Fibroblast of pulmonary artery (primary cell): Measurements from ENCODE around the gene DYDC2.

Experiments
- DNase-seq: peaks from one replicate; pipeline ENCODE4 v3.0.0-alpha.2; 2010; ENCODE audit warnings: low read depth
- H3K4me3 ChIP-seq: replicated peaks from 2 replicates; pipeline ENCODE4 v1.5.1; 2011; ENCODE audit warnings: low read depth, mild to moderate bottlenecking, control low read depth, low read length, moderate library complexity
- TF ChIP-seq, protein P1 (sequence below): IDR thresholded peaks from 2 replicates; pipeline ENCODE4 v1.5.1; 2011; ENCODE audit warnings: mild to moderate bottlenecking, control low read depth, low read length, inconsistent platforms; ENCODE audit errors: missing control alignments

DYDC2 gene

DNA sequence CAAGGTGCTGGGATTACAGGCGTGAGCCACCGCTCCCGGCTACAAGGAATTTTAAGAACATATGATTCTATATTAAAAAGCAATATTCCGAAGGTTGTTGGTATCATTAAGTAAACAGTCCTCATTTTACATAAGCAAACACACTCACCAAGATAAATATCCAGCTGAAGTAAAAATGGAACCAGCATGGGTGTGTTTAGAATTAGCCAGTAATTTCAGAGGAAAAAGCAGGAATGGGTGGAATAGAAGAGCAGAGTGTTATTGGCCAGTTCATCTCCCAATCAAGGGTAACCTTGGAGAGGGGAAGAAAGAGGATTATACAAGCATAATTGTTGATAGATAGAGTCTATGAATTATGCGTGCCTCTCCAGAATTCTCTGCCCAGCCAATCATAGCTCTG, 35.4 kb upstream of the DYDC2 start:
- H3K4me3 ChIP-seq, result no peak overlapping the region
- DNase-seq, result no peak
- TF ChIP-seq, protein P1, sequence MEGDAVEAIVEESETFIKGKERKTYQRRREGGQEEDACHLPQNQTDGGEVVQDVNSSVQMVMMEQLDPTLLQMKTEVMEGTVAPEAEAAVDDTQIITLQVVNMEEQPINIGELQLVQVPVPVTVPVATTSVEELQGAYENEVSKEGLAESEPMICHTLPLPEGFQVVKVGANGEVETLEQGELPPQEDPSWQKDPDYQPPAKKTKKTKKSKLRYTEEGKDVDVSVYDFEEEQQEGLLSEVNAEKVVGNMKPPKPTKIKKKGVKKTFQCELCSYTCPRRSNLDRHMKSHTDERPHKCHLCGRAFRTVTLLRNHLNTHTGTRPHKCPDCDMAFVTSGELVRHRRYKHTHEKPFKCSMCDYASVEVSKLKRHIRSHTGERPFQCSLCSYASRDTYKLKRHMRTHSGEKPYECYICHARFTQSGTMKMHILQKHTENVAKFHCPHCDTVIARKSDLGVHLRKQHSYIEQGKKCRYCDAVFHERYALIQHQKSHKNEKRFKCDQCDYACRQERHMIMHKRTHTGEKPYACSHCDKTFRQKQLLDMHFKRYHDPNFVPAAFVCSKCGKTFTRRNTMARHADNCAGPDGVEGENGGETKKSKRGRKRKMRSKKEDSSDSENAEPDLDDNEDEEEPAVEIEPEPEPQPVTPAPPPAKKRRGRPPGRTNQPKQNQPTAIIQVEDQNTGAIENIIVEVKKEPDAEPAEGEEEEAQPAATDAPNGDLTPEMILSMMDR, result no peak

DNA sequence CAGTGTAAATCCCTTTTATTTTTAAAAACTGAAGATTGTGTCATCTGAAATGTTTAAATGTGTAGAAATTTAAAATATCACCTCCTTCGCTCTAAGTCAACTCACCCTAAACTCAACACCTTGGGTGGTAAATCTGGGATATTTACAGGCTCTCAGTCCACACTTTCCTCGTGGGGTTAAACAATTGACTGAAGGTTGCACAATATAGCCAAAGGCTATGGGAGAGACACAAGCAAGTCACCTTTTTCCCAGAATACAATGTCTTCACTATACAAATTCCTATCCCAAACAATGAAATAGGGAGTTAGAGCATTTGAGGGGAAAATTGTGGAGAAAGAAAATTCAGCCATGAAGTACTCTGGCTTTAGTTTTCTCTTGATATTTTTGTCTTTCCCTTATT, 34.4 kb upstream of the DYDC2 start:
- DNase-seq, result no peak
- TF ChIP-seq, protein P1, result no peak
- no peak overlapping the region for H3K4me3 ChIP-seq

DNA sequence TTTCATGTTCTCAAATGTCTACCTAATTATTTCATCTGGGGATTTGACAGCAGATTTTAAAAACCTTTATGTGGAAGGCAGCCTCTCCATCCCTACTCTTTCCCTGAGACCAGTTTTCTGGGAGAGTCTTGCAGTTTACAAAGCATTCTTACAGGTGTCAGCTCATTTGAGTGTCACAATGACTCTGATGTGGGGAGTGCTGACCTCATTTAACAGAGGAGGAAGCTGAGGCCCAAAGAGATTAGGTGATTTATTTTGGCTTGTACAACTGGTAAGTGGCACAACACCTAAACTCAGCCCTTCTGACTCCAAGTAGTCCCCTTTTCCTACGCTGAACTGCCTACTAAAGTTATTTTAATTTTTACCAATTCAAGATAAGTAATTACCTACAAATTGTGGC, 33.9 kb upstream of the DYDC2 start:
- no peak overlapping the region for H3K4me3 ChIP-seq
- TF ChIP-seq, protein P1, result no peak

DNA sequence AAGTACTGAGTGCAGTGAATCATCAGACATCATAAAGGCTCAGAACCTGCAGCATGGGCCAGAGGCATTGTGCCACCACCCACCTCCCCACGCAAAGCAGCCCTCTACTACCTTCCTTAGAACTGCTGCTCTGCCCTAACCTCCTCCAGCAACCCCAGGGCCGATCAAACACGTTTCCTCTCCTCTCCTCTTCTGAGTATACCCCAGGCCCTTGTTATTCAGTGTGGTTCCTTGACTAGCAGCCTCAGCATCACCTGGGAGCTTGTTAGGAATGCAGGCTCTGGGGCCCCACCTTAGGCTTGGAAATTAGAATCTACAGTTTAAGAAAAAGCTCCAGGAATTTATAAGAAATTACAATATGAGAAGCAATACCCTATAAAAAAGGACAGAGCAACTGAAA, 33.3 kb upstream of the DYDC2 start:
- H3K4me3 ChIP-seq, result no peak overlapping the region
- TF ChIP-seq, protein P1, result no peak
- DNase-seq, result no peak

More for the DNA sequence above, 33.9 kb upstream of the DYDC2 start:
- no peak for DNase-seq

DNA sequence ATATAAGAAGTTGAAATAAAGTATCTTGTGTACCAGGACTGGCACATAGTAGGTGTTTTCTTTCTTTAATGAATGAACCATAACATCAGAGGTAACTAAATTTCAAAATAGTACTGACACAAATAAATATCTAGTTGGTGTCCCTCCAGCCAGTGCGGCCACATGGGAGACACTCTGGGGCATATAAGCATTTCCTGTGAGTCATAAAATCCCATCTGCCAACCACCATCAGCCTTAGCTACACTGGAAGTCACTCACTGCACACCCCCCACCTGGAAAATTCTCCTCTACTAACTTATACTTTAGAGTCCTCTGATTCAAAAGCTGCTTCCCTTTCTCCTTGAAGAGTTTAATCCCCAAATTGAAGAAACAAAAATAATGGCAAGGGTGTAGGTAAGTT, 32.5 kb upstream of the DYDC2 start:
- peak; percentile 31 for DNase-seq
- TF ChIP-seq, protein P1, result no peak
- H3K4me3 ChIP-seq, result no peak overlapping the region

DNA sequence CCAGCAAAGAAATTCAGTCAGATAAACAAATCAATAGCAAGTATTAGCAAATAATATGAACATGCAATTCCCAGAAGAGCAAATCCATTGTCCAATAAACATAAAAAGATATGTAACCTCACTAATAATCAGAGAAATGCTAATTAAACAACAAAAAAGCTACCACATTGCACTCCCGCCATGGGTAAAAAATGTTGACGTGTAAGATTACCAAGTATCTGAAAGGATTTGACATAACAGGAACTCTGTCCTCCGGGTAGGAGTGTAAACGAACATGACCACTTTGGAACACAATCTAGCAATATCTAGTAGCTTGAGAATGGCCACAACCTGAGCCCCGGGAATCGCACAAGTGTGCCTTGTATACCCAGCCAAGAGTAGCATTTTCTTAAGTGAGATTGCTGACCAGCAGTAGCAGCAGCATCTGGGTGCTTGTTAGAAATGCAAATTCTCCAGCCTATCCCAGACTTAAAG, 31.7 kb upstream of the DYDC2 start:
- H3K4me3 ChIP-seq, result no peak overlapping the region
- no peak for DNase-seq
- TF ChIP-seq, protein P1, result no peak

DNA sequence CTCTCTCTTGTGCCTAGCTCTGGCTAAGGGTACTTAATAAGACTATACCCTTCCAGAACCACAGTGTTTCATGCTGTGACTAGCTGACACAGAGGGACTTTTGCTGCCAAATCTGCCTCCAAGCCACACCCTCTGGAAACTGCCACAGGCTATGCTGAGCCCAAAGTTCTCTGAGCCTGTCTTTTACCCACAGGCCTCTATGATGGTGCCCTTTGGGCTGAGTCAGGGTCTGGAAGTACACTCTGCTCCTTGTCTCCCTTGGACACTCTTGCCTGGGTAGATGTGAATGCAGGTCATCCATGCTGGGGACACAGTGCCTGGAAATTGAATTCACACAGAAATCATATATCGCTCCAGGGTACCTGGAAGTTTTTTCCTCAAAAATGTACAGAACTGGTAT, 22.6 kb upstream of the DYDC2 start:
- TF ChIP-seq, protein P1, result no peak
- no peak overlapping the region for H3K4me3 ChIP-seq
- DNase-seq, result no peak
